Measurements from ENCODE around the gene PTPN14.

The PTPN14 gene

GRCh38 chr1:214542275-214543199, 8.9 kb downstream of the PTPN14 start:
- Histone ChIP-seq H3K9me3 (ENCODE audit: control insufficient read depth, low read length) (no peaks in the 10 kb centered on the region), H3K4me3 (ENCODE audit: insufficient read depth, low read depth, low read length) (no peak overlapping the region), H3K27ac (ENCODE audit: insufficient read depth, low read depth, low read length, poor library complexity, severe bottlenecking) (no peak overlapping the region), H3K36me3 (ENCODE audit: control insufficient read depth, insufficient read depth, low read length) (no peaks in the 10 kb centered on the region), H3K27me3 (ENCODE audit: control insufficient read depth, insufficient read depth, low read length, poor library complexity, severe bottlenecking) (no peaks in the 10 kb centered on the region), H3K4me1 (ENCODE audit: control insufficient read depth, insufficient read depth, low read length) (peaks cover 12% of the 10 kb centered on the region)
- WGBS, 2 experiments: 94 to 96% methylated on average over 11 of the region's 11 CpGs

GRCh38 chr1:214541693-214542092, 9.7 kb downstream of the PTPN14 start:
- 90 to 94% methylated on average over 2 of the region's 2 CpGs for WGBS, 2 experiments

GRCh38 chr1:214541206-214541605, 10.2 kb downstream of the PTPN14 start:
- Histone ChIP-seq H3K27me3 (ENCODE audit: control insufficient read depth, insufficient read depth, low read length, poor library complexity, severe bottlenecking) (no peaks in the 10 kb centered on the region), H3K9me3 (ENCODE audit: control insufficient read depth, low read length) (no peaks in the 10 kb centered on the region), H3K27ac (ENCODE audit: insufficient read depth, low read depth, low read length, poor library complexity, severe bottlenecking) (no peak overlapping the region), H3K36me3 (ENCODE audit: control insufficient read depth, insufficient read depth, low read length) (no peaks in the 10 kb centered on the region), H3K4me1 (ENCODE audit: control insufficient read depth, insufficient read depth, low read length) (peaks cover 10% of the 10 kb centered on the region), H3K4me3 (ENCODE audit: insufficient read depth, low read depth, low read length) (no peak overlapping the region)
- 93 to 97% methylated on average over 2 of the region's 2 CpGs for WGBS, 2 experiments

More at GRCh38 chr1:214541693-214542092, 9.7 kb downstream of the PTPN14 start:
- H3K4me3 ChIP-seq (ENCODE audit: insufficient read depth, low read depth, low read length): no peak overlapping the region
- H3K27me3 ChIP-seq (ENCODE audit: control insufficient read depth, insufficient read depth, low read length, poor library complexity, severe bottlenecking): no peaks in the 10 kb centered on the region
- no peaks in the 10 kb centered on the region for H3K9me3 ChIP-seq (ENCODE audit: control insufficient read depth, low read length)
- peaks cover 12% of the 10 kb centered on the region for H3K4me1 ChIP-seq (ENCODE audit: control insufficient read depth, insufficient read depth, low read length)
- H3K36me3 ChIP-seq (ENCODE audit: control insufficient read depth, insufficient read depth, low read length): no peaks in the 10 kb centered on the region
- H3K27ac ChIP-seq (ENCODE audit: insufficient read depth, low read depth, low read length, poor library complexity, severe bottlenecking): no peak overlapping the region

- peaks cover 6% of the 10 kb centered on the region for H3K4me1 ChIP-seq (ENCODE audit: control insufficient read depth, insufficient read depth, low read length)
- no peak overlapping the region for H3K27ac ChIP-seq (ENCODE audit: insufficient read depth, low read depth, low read length, poor library complexity, severe bottlenecking)
- no peaks in the 10 kb centered on the region for H3K27me3 ChIP-seq (ENCODE audit: control insufficient read depth, insufficient read depth, low read length, poor library complexity, severe bottlenecking)
- no peak overlapping the region for H3K4me3 ChIP-seq (ENCODE audit: insufficient read depth, low read depth, low read length)
- 83 to 94% methylated on average over 2 to 3 of the region's 5 CpGs for WGBS, 2 experiments
- no peaks in the 10 kb centered on the region for H3K36me3 ChIP-seq (ENCODE audit: control insufficient read depth, insufficient read depth, low read length)
- H3K9me3 ChIP-seq (ENCODE audit: control insufficient read depth, low read length): no peaks in the 10 kb centered on the region
Observed at GRCh38 chr1:214540324-214540723, 11.1 kb downstream of the PTPN14 start.

- H3K4me3 ChIP-seq (ENCODE audit: insufficient read depth, low read depth, low read length): no peak overlapping the region
- H3K9me3 ChIP-seq (ENCODE audit: control insufficient read depth, low read length): no peaks in the 10 kb centered on the region
- no peaks in the 10 kb centered on the region for H3K36me3 ChIP-seq (ENCODE audit: control insufficient read depth, insufficient read depth, low read length)
- WGBS, 2 experiments: 69 to 82% methylated on average over 2 to 3 of the region's 3 CpGs
- no peaks in the 10 kb centered on the region for H3K4me1 ChIP-seq (ENCODE audit: control insufficient read depth, insufficient read depth, low read length)
- H3K27ac ChIP-seq (ENCODE audit: insufficient read depth, low read depth, low read length, poor library complexity, severe bottlenecking): no peak overlapping the region
- no peaks in the 10 kb centered on the region for H3K27me3 ChIP-seq (ENCODE audit: control insufficient read depth, insufficient read depth, low read length, poor library complexity, severe bottlenecking)
Observed at GRCh38 chr1:214538496-214538895, 12.9 kb downstream of the PTPN14 start.

- 71 to 77% methylated on average over 3 to 4 of the region's 4 CpGs for WGBS, 2 experiments
- H3K27ac ChIP-seq (ENCODE audit: insufficient read depth, low read depth, low read length, poor library complexity, severe bottlenecking): no peak overlapping the region
- H3K4me3 ChIP-seq (ENCODE audit: insufficient read depth, low read depth, low read length): no peak overlapping the region
- H3K36me3 ChIP-seq (ENCODE audit: control insufficient read depth, insufficient read depth, low read length): no peaks in the 10 kb centered on the region
- H3K27me3 ChIP-seq (ENCODE audit: control insufficient read depth, insufficient read depth, low read length, poor library complexity, severe bottlenecking): no peaks in the 10 kb centered on the region
- no peaks in the 10 kb centered on the region for H3K9me3 ChIP-seq (ENCODE audit: control insufficient read depth, low read length)
- no peaks in the 10 kb centered on the region for H3K4me1 ChIP-seq (ENCODE audit: control insufficient read depth, insufficient read depth, low read length)
Observed at GRCh38 chr1:214537872-214538473, 13.4 kb downstream of the PTPN14 start.

- Histone ChIP-seq H3K27ac (ENCODE audit: insufficient read depth, low read depth, low read length, poor library complexity, severe bottlenecking) (no peak overlapping the region), H3K36me3 (ENCODE audit: control insufficient read depth, insufficient read depth, low read length) (no peaks in the 10 kb centered on the region), H3K27me3 (ENCODE audit: control insufficient read depth, insufficient read depth, low read length, poor library complexity, severe bottlenecking) (no peaks in the 10 kb centered on the region), H3K4me3 (ENCODE audit: insufficient read depth, low read depth, low read length) (no peak overlapping the region), H3K4me1 (ENCODE audit: control insufficient read depth, insufficient read depth, low read length) (no peaks in the 10 kb centered on the region), H3K9me3 (ENCODE audit: control insufficient read depth, low read length) (no peaks in the 10 kb centered on the region)
- 94 to 96% methylated on average over 5 of the region's 5 CpGs for WGBS, 2 experiments
Observed at GRCh38 chr1:214537219-214537618, 14.2 kb downstream of the PTPN14 start.

GRCh38 chr1:214532070-214532469, 19.3 kb downstream of the PTPN14 start:
- H3K4me1 ChIP-seq (ENCODE audit: control insufficient read depth, insufficient read depth, low read length): no peaks in the 10 kb centered on the region
- WGBS, 2 experiments: 93 to 96% methylated on average over 9 of the region's 9 CpGs
- no peak overlapping the region for H3K27ac ChIP-seq (ENCODE audit: insufficient read depth, low read depth, low read length, poor library complexity, severe bottlenecking)
- no peak overlapping the region for H3K4me3 ChIP-seq (ENCODE audit: insufficient read depth, low read depth, low read length)
- no peaks in the 10 kb centered on the region for H3K27me3 ChIP-seq (ENCODE audit: control insufficient read depth, insufficient read depth, low read length, poor library complexity, severe bottlenecking)
- H3K9me3 ChIP-seq (ENCODE audit: control insufficient read depth, low read length): no peaks in the 10 kb centered on the region
- no peaks in the 10 kb centered on the region for H3K36me3 ChIP-seq (ENCODE audit: control insufficient read depth, insufficient read depth, low read length)

- Histone ChIP-seq H3K4me3 (ENCODE audit: insufficient read depth, low read depth, low read length) (no peak overlapping the region), H3K4me1 (ENCODE audit: control insufficient read depth, insufficient read depth, low read length) (peaks cover 6% of the 10 kb centered on the region), H3K36me3 (ENCODE audit: control insufficient read depth, insufficient read depth, low read length) (no peaks in the 10 kb centered on the region), H3K9me3 (ENCODE audit: control insufficient read depth, low read length) (no peaks in the 10 kb centered on the region), H3K27me3 (ENCODE audit: control insufficient read depth, insufficient read depth, low read length, poor library complexity, severe bottlenecking) (no peaks in the 10 kb centered on the region), H3K27ac (ENCODE audit: insufficient read depth, low read depth, low read length, poor library complexity, severe bottlenecking) (no peak overlapping the region)
- WGBS, 2 experiments: 88 to 91% methylated on average over 5 of the region's 5 CpGs
Observed at GRCh38 chr1:214525535-214526019, 25.8 kb downstream of the PTPN14 start.

GRCh38 chr1:214524824-214525223, 26.6 kb downstream of the PTPN14 start:
- no peaks in the 10 kb centered on the region for H3K9me3 ChIP-seq (ENCODE audit: control insufficient read depth, low read length)
- no peak overlapping the region for H3K4me3 ChIP-seq (ENCODE audit: insufficient read depth, low read depth, low read length)
- H3K36me3 ChIP-seq (ENCODE audit: control insufficient read depth, insufficient read depth, low read length): no peaks in the 10 kb centered on the region
- 79 to 92% methylated on average over 2 of the region's 2 CpGs for WGBS, 2 experiments
- H3K27ac ChIP-seq (ENCODE audit: insufficient read depth, low read depth, low read length, poor library complexity, severe bottlenecking): no peak overlapping the region
- H3K4me1 ChIP-seq (ENCODE audit: control insufficient read depth, insufficient read depth, low read length): peaks cover 8% of the 10 kb centered on the region
- no peaks in the 10 kb centered on the region for H3K27me3 ChIP-seq (ENCODE audit: control insufficient read depth, insufficient read depth, low read length, poor library complexity, severe bottlenecking)
